HG03565 (cell line): Measurements from ENCODE around the gene RIN1.
"Not testable (repeated sequence)": the region's sequence is repeated elsewhere in the genome, so short reads cannot be mapped to it uniquely, and the experiment has no call there.

ENCODE experiments used
- ATAC-seq: cut with Tn5 transposase; IDR thresholded peaks from one replicate; pipeline ENCODE4 v1.9.1; 2021; ENCODE audit warnings: mild to moderate bottlenecking, moderate library complexity; ENCODE audit not compliant: unreplicated experiment

The RIN1 gene

GRCh38 chr11:66361502-66361941 lies 25.3 kb upstream of the RIN1 start:
- no peak for ATAC-seq

GRCh38 chr11:66360406-66361073 lies 24.3 kb upstream of the RIN1 start:
- no peak for ATAC-seq

GRCh38 chr11:66359662-66360087 lies 23.4 kb upstream of the RIN1 start:
- ATAC-seq: no peak

- ATAC-seq: not testable (repeated sequence)
Measured at GRCh38 chr11:66350560-66351235, 14.5 kb upstream of the RIN1 start.

GRCh38 chr11:66349084-66349386 lies 12.8 kb upstream of the RIN1 start:
- no peak for ATAC-seq

GRCh38 chr11:66347425-66348276 lies 11.4 kb upstream of the RIN1 start, which contains the start of gene B4GAT1:
Gene B4GAT1 (minus strand): TSS chr11:66347629. CDS start chr11:66347545, 84 bp downstream.
- no peak for ATAC-seq

- ATAC-seq: no peak
Measured at GRCh38 chr11:66346476-66347424, 10.5 kb upstream of the RIN1 start.

GRCh38 chr11:66345316-66345649 lies 9.0 kb upstream of the RIN1 start:
- no peak for ATAC-seq

- ATAC-seq: peak; percentile 61
Measured at GRCh38 chr11:66344550-66345315, 8.5 kb upstream of the RIN1 start, which contains the start of gene BRMS1. Gene BRMS1 (minus strand): TSS chr11:66345104. CDS start chr11:66342234, 2,870 bp downstream.

GRCh38 chr11:66343176-66343575 lies 6.9 kb upstream of the RIN1 start:
- ATAC-seq: no peak

- no peak for ATAC-seq
Measured at GRCh38 chr11:66341502-66342126, 5.4 kb upstream of the RIN1 start.

GRCh38 chr11:66340596-66341501 lies 4.6 kb upstream of the RIN1 start:
- ATAC-seq: no peak

GRCh38 chr11:66339686-66340483 lies 3.7 kb upstream of the RIN1 start:
- ATAC-seq: no peak

GRCh38 chr11:66339162-66339675 lies 3.0 kb upstream of the RIN1 start:
- no peak for ATAC-seq

- ATAC-seq: no peak
Measured at GRCh38 chr11:66338276-66339161, 2.3 kb upstream of the RIN1 start.
